CD14-positive monocyte (primary cell): ENCODE results near the gene UBAP2L. TPM values are rescaled to one million over a fixed set of nuclear protein-coding genes. Genes with fewer than 3 reads are reported as not detected.

Experiments used
- DNase-seq, 3 donors: peaks; one replicate each; pipeline ENCODE4 v3.0.0-alpha.2; 2011 to 2022
- H2AFZ ChIP-seq: 2 replicates; pipeline ENCODE4 v1.6.0; 2012; ENCODE audit warnings: mild to moderate bottlenecking, low read depth, low read length, inconsistent platforms; ENCODE audit not compliant: insufficient read depth, poor library complexity, severe bottlenecking
- H3K27ac ChIP-seq, 2 donors: 1 replicate in 1 of 2; 2 replicates in 1 of 2; pipeline ENCODE4 v1.5.1; 2012 to 2013; ENCODE audit warnings: low read length in 2 of 2, control low read depth in 1 of 2, inconsistent platforms in 1 of 2, low read depth in 1 of 2, mild to moderate bottlenecking in 1 of 2
- H3K27me3 ChIP-seq, 2 donors: one replicate each; pipeline versions ENCODE4 v1.6.0 to v1.6.1; 2011 to 2013; ENCODE audit warnings: low read length in 2 of 2; ENCODE audit not compliant: control insufficient read depth in 2 of 2, insufficient read depth in 2 of 2
- H3K36me3 ChIP-seq, 2 donors: replicated peaks in 1 of 2; 1 replicate in 1 of 2; 2 replicates in 1 of 2; pipeline versions ENCODE4 v1.5.1 to v1.6.1; 2012 to 2013; ENCODE audit warnings: low read length in 2 of 2, control low read depth in 1 of 2, inconsistent platforms in 1 of 2, mild to moderate bottlenecking in 1 of 2; ENCODE audit not compliant: insufficient read depth in 2 of 2, control insufficient read depth in 1 of 2
- H3K4me1 ChIP-seq, 2 donors: 1 replicate in 1 of 2; 2 replicates in 1 of 2; pipeline versions ENCODE4 v1.5.1 to v1.6.1; 2012 to 2013; ENCODE audit warnings: low read length in 2 of 2, control low read depth in 1 of 2, inconsistent platforms in 1 of 2, mild to moderate bottlenecking in 1 of 2, moderate library complexity in 1 of 2; ENCODE audit not compliant: insufficient read depth in 2 of 2, control insufficient read depth in 1 of 2
- H3K4me2 ChIP-seq: replicated peaks from 2 replicates; pipeline ENCODE3; 2012; ENCODE audit warnings: low read length, moderate library complexity, mild to moderate bottlenecking; ENCODE audit not compliant: poor library complexity, severe bottlenecking; ENCODE audit errors: extremely low read depth
- H3K4me3 ChIP-seq, 3 experiments: fragments of 200-600 bp in 1 of 3; sonication (generic) in 1 of 3; replicated peaks in 1 of 3; 1 replicate in 2 of 3; 2 replicates in 1 of 3; pipeline ENCODE4 v1.5.1; 2011 to 2013; ENCODE audit warnings: low read length in 3 of 3, mild to moderate bottlenecking in 3 of 3, control low read depth in 2 of 3, low read depth in 2 of 3, inconsistent platforms in 1 of 3, moderate library complexity in 1 of 3
- H3K79me2 ChIP-seq: 2 replicates; pipeline ENCODE4 v1.6.0; 2012; ENCODE audit warnings: mild to moderate bottlenecking, control low read depth, inconsistent platforms, low read length, moderate library complexity; ENCODE audit not compliant: insufficient read depth
- H3K9ac ChIP-seq: 2 replicates; pipeline ENCODE4 v1.6.0; 2017; ENCODE audit warnings: low read length, mild to moderate bottlenecking; ENCODE audit not compliant: insufficient read depth, poor library complexity, severe bottlenecking
- H3K9me3 ChIP-seq, 2 donors: replicated peaks in 1 of 2; 1 replicate in 1 of 2; 2 replicates in 1 of 2; pipeline versions ENCODE4 v1.5.1 to v1.6.1; 2012 to 2013; ENCODE audit warnings: low read length in 2 of 2, control low read depth in 1 of 2; ENCODE audit not compliant: control insufficient read depth in 1 of 2, insufficient read depth in 1 of 2
- H4K20me1 ChIP-seq: 2 replicates; pipeline ENCODE4 v1.6.0; 2012; ENCODE audit warnings: mild to moderate bottlenecking, low read length, control low read depth, moderate library complexity; ENCODE audit not compliant: insufficient read depth
- H3K27ac Mint-ChIP-seq, 7 donors: one replicate each; pipeline ENCODE4 v1.8.0; 2020; ENCODE audit warnings: mild to moderate bottlenecking in 7 of 7, mixed read lengths in 7 of 7, moderate library complexity in 6 of 7, inconsistent platforms in 2 of 7
- H3K27me3 Mint-ChIP-seq, 3 donors: one replicate each; pipeline ENCODE4 v1.8.0; 2021 to 2022; ENCODE audit warnings: low read depth in 3 of 3, mild to moderate bottlenecking in 3 of 3, mixed read lengths in 3 of 3, moderate library complexity in 3 of 3, inconsistent platforms in 1 of 3
- H3K36me3 Mint-ChIP-seq, 2 donors: one replicate each; pipeline ENCODE4 v1.8.0; 2020; ENCODE audit warnings: mixed read lengths in 2 of 2, inconsistent platforms in 1 of 2, mild to moderate bottlenecking in 1 of 2
- H3K4me1 Mint-ChIP-seq: one replicate; pipeline ENCODE4 v1.8.0; 2020; ENCODE audit warnings: mild to moderate bottlenecking, mixed read lengths
- H3K4me3 Mint-ChIP-seq, 2 donors: one replicate each; pipeline ENCODE4 v1.8.0; 2020; ENCODE audit warnings: mild to moderate bottlenecking in 2 of 2, mixed read lengths in 2 of 2, moderate library complexity in 1 of 2
- H3K9me3 Mint-ChIP-seq, 7 donors: one replicate each; pipeline ENCODE4 v1.8.0; 2020 to 2022; ENCODE audit warnings: mixed read lengths in 7 of 7, mild to moderate bottlenecking in 6 of 7, moderate library complexity in 6 of 7, inconsistent platforms in 2 of 7
- CTCF ChIP-seq: fragments of 200-600 bp; IDR thresholded peaks from one replicate; pipeline ENCODE4 v1.8.0; 2022; ENCODE audit warnings: antibody characterized with exemption, mild to moderate bottlenecking
- WGBS: methylation state at CpG from one replicate; pipeline ENCODE4 v1.1.5; 2013; ENCODE audit warnings: missing lambda C conversion rate; ENCODE audit not compliant: insufficient coverage; 5-methylcytosine and 5-hydroxymethylcytosine counted together
- intact Hi-C, 2 donors: fragments of 100-400 bp; cut with micrococcal nuclease; formaldehyde crosslinking; loops; one replicate each; pipeline versions ENCODE4 v1.15.0 to v1.15.1; 2023
- polyA plus RNA-seq, 3 donors: library from polyadenylated mRNA; depleted of rRNA in 1 of 3; unstranded in 2 of 3; stranded (reverse) in 1 of 3; fragments of 300-500 nt in 2 of 3; fragments of >200 nt in 1 of 3; fragmentation: Illumina TruSeq in 2 of 3; gene quantifications; 1 replicate in 2 of 3; 2 replicates in 1 of 3; pipeline ENCODE4 v1.2.3, GENCODE V29; 2012 to 2021

Gene UBAP2L
- polyA plus RNA-seq, 3 donors = 40.1 to 200 (median 46.8) TPM

- WGBS = no CpG with 5 or more reads among the region's 1 CpG
- Histone ChIP-seq H3K27me3 (no peaks in the 10 kb centered on the region), H3K27ac (peak overlapping the region in 1 of 2 donors; percentile 87), H3K9me3 (no peaks in the 10 kb centered on the region), H2AFZ (no peak overlapping the region), H3K36me3 (peaks cover 22 to 48% of the 10 kb centered on the region in 2 donors), H3K4me2 (no peak overlapping the region), H3K4me3 (peak overlapping the region in 1 of 3 experiments; percentile 92), H3K4me1 (peaks cover 31 to 43% of the 10 kb centered on the region in 2 donors), H3K9ac (no peak overlapping the region), H4K20me1 (peaks cover 42% of the 10 kb centered on the region), H3K79me2 (peaks cover 96% of the 10 kb centered on the region)
- no peak for TF ChIP-seq CTCF
- intact Hi-C loops = loop anchor here in 1 of 2 donors (5.0 kb wide), 3 partner anchors 41 to 334 kb away; partner anchors contain the start of genes HAX1 and UBE2Q1
- Mint-ChIP-seq H3K4me1 (peaks cover 56% of the 10 kb centered on the region), H3K4me3 (no peak overlapping the region), H3K36me3 (peaks cover 34 to 46% of the 10 kb centered on the region in 2 donors), H3K27me3 (peaks cover 0 to 5% (median 0%) of the 10 kb centered on the region in 3 donors), H3K9me3 (no peaks in the 10 kb centered on the region), H3K27ac (peak overlapping the region in 2 of 7 donors; percentile 50 to 71)
- no peak for DNase-seq
Observed at GRCh38 chr1:154222918-154223317, 2.2 kb downstream of the UBAP2L start.

- Histone ChIP-seq H3K27ac (peak overlapping the region in 1 of 2 donors; percentile 87), H4K20me1 (peaks cover 48% of the 10 kb centered on the region), H2AFZ (no peak overlapping the region), H3K4me2 (no peak overlapping the region), H3K9ac (no peak overlapping the region), H3K79me2 (peaks cover 94% of the 10 kb centered on the region), H3K4me1 (peaks cover 26 to 37% of the 10 kb centered on the region in 2 donors), H3K4me3 (no peak overlapping the region), H3K36me3 (peaks cover 23 to 48% of the 10 kb centered on the region in 2 donors), H3K27me3 (no peaks in the 10 kb centered on the region), H3K9me3 (no peaks in the 10 kb centered on the region)
- peak overlapping the region in 4 of 7 donors; percentile 18 to 75 (median 34) for H3K27ac Mint-ChIP-seq
- H3K9me3 Mint-ChIP-seq = no peaks in the 10 kb centered on the region
- H3K36me3 Mint-ChIP-seq = peaks cover 32 to 45% of the 10 kb centered on the region in 2 donors
- TF ChIP-seq CTCF = no peak
- intact Hi-C loops = loop anchor here in 1 of 2 donors (5.0 kb wide), 3 partner anchors 41 to 334 kb away; partner anchors contain the start of genes HAX1 and UBE2Q1
- peaks cover 50% of the 10 kb centered on the region for H3K4me1 Mint-ChIP-seq
- DNase-seq = no peak
- no CpG with 5 or more reads among the region's 2 CpGs for WGBS
- peaks cover 0 to 4% (median 0%) of the 10 kb centered on the region in 3 donors for H3K27me3 Mint-ChIP-seq
- H3K4me3 Mint-ChIP-seq = no peak overlapping the region
Observed at GRCh38 chr1:154223621-154224020, 2.9 kb downstream of the UBAP2L start.
